Measurements from ENCODE around the gene FLRT2.

Gene FLRT2

DNA sequence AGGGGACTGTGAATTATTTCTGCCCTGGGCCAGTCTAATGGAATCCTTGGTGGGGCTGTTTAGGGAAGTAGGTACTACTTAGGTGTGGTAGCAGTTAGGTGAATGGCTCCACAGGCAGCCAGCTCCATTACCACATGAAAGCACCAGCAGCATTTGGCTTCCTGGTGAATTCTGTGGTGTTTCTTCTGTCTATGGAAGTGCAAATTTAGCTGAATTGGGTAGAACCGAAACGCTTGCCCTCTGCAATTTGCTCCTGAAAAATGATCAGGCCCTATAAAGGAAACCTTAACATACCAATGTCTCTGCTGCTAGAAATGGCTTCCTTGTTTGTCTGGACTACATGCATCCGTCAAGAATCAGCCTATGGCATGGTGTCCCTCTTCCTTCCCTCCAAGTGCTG is 16.4 kb downstream of the FLRT2 start:
- H3K27ac ChIP-seq, result no peak overlapping the region
- TF ChIP-seq, protein P1, sequence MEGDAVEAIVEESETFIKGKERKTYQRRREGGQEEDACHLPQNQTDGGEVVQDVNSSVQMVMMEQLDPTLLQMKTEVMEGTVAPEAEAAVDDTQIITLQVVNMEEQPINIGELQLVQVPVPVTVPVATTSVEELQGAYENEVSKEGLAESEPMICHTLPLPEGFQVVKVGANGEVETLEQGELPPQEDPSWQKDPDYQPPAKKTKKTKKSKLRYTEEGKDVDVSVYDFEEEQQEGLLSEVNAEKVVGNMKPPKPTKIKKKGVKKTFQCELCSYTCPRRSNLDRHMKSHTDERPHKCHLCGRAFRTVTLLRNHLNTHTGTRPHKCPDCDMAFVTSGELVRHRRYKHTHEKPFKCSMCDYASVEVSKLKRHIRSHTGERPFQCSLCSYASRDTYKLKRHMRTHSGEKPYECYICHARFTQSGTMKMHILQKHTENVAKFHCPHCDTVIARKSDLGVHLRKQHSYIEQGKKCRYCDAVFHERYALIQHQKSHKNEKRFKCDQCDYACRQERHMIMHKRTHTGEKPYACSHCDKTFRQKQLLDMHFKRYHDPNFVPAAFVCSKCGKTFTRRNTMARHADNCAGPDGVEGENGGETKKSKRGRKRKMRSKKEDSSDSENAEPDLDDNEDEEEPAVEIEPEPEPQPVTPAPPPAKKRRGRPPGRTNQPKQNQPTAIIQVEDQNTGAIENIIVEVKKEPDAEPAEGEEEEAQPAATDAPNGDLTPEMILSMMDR (conservative IDR thresholded peaks at IDR 0.05), result no peak

DNA sequence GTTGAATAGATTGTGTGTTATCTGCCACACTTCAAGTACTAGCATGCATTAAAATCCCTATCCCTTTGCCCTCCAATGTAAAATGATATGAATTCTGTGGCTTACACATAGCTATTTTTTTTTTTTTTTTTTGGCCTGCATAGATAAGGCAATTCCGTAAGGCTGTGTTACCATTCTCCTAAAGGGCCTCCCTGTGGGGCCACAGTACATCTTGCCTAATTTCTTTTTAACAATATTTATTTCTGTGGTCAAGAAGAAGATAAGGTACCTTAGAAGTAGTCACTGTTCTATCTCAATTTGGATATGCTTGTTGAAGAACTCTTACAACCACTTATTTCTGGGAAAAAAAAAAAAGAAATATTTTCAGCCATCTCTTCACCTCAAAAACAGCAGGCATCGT is 19.8 kb downstream of the FLRT2 start:
- TF ChIP-seq, protein P1 (conservative IDR thresholded peaks at IDR 0.05), result no peak
- H3K27ac ChIP-seq, result no peak overlapping the region

GRCh38 chr14:85554106-85554505 is 24.2 kb downstream of the FLRT2 start:
- H3K27ac ChIP-seq, result no peak overlapping the region
- TF ChIP-seq, protein P1 (conservative IDR thresholded peaks at IDR 0.05), result no peak

DNA sequence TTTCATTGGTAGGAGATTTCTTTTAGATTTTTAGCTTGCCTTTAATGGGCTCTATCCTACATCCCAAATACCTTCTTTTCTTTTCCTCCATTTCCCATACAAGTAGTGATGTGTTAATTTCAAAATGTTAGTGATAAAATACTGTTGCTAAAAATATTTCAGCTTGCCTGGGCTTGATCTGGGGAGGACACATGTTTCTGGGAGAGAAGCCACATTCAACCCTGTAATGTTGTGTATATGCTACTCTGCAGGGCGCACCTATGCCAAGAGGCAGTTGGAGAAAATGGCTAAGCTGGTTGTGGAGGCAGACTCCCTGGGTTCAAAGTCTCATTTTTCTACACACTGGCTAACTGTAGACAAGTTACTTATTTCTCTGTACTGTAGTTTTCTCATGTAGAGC is 26.3 kb downstream of the FLRT2 start:
- TF ChIP-seq, protein P1 (conservative IDR thresholded peaks at IDR 0.05), result no peak
- no peak overlapping the region for H3K27ac ChIP-seq

DNA sequence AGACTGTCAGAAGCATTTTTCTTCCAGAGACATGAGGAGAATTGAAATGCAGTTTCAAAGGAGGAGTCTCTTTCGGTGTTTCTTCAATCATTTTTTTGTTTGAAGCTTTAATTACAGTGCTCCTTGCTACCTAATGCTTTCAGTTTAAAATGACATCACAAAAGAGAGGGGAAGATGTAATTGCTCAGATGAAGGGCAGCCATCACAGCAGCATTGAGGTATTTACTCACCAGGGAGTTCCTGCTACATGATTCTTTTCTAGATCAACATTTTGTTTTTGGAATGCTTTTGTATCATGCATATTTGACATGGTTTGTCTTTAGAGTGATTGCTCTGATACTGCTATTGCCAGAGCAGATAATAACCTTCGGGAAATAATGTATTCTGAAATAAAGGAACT is 28.6 kb downstream of the FLRT2 start:
- H3K27ac ChIP-seq, result no peak overlapping the region
- TF ChIP-seq, protein P1 (conservative IDR thresholded peaks at IDR 0.05), result no peak

- no peak overlapping the region for H3K27ac ChIP-seq
- TF ChIP-seq, protein P1 (conservative IDR thresholded peaks at IDR 0.05), result no peak
Observed at GRCh38 chr14:85562630-85563029, 32.7 kb downstream of the FLRT2 start.

GRCh38 chr14:85564841-85565527 is 35.0 kb downstream of the FLRT2 start:
- TF ChIP-seq, protein P1 (conservative IDR thresholded peaks at IDR 0.05), result no peak
- no peak overlapping the region for H3K27ac ChIP-seq
